Progenitor cell of endocrine pancreas (in vitro differentiated cells): Measurements from ENCODE around the gene SIM2. TPM values are rescaled to one million over a fixed set of nuclear protein-coding genes. Genes with fewer than 3 reads are reported as not detected.

Experiments
- DNase-seq: peaks from one replicate; pipeline ENCODE4 v3.0.0; 2021; ENCODE audit warnings: low spot score; ENCODE audit not compliant: unreplicated experiment
- H3K27ac Mint-ChIP-seq: 2 replicates; pipeline ENCODE4 v1.8.0; 2021; ENCODE audit warnings: mild to moderate bottlenecking, moderate library complexity, mixed read lengths
- H3K27me3 Mint-ChIP-seq: 2 replicates; pipeline ENCODE4 v1.8.0; 2021; ENCODE audit warnings: mixed read lengths
- H3K36me3 Mint-ChIP-seq: 2 replicates; pipeline ENCODE4 v1.8.0; 2022; ENCODE audit warnings: mixed read lengths; ENCODE audit not compliant: insufficient read depth
- H3K4me1 Mint-ChIP-seq: 2 replicates; pipeline ENCODE4 v1.8.0; 2021; ENCODE audit warnings: low read depth, mixed read lengths
- H3K4me3 Mint-ChIP-seq: 2 replicates; pipeline ENCODE4 v1.8.0; 2021; ENCODE audit warnings: low read depth, mild to moderate bottlenecking, moderate library complexity, mixed read lengths
- H3K9me3 Mint-ChIP-seq: 2 replicates; pipeline ENCODE4 v1.8.0; 2021; ENCODE audit warnings: low read depth, mixed read lengths
- total RNA-seq: library from RNA; stranded (reverse); gene quantifications from 2 replicates; pipeline ENCODE4 v1.2.1, GENCODE V29; 2021
- TF ChIP-seq, protein P1 (sequence below): fragments of 200-600 bp; sonication (generic); IDR thresholded peaks from one replicate; pipeline ENCODE4 v1.5.0; 2021; ENCODE audit warnings: antibody characterized with exemption, mild to moderate bottlenecking; ENCODE audit not compliant: unreplicated experiment

Gene SIM2
- total RNA-seq, 1 donor from 2014 or later: 0.38 TPM

GRCh38 chr21:36766511-36766910, 67.6 kb downstream of the SIM2 start:
- H3K4me1 Mint-ChIP-seq: peaks cover 9% of the 10 kb centered on the region
- H3K9me3 Mint-ChIP-seq: no peaks in the 10 kb centered on the region
- H3K27ac Mint-ChIP-seq: no peak overlapping the region
- DNase-seq: no peak
- no peaks in the 10 kb centered on the region for H3K27me3 Mint-ChIP-seq
- TF ChIP-seq, protein P1, sequence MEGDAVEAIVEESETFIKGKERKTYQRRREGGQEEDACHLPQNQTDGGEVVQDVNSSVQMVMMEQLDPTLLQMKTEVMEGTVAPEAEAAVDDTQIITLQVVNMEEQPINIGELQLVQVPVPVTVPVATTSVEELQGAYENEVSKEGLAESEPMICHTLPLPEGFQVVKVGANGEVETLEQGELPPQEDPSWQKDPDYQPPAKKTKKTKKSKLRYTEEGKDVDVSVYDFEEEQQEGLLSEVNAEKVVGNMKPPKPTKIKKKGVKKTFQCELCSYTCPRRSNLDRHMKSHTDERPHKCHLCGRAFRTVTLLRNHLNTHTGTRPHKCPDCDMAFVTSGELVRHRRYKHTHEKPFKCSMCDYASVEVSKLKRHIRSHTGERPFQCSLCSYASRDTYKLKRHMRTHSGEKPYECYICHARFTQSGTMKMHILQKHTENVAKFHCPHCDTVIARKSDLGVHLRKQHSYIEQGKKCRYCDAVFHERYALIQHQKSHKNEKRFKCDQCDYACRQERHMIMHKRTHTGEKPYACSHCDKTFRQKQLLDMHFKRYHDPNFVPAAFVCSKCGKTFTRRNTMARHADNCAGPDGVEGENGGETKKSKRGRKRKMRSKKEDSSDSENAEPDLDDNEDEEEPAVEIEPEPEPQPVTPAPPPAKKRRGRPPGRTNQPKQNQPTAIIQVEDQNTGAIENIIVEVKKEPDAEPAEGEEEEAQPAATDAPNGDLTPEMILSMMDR: no peak
- peaks cover 8% of the 10 kb centered on the region for H3K36me3 Mint-ChIP-seq
- no peak overlapping the region for H3K4me3 Mint-ChIP-seq

GRCh38 chr21:36767096-36767495, 68.2 kb downstream of the SIM2 start:
- no peak overlapping the region for H3K27ac Mint-ChIP-seq
- peaks cover 6% of the 10 kb centered on the region for H3K36me3 Mint-ChIP-seq
- no peaks in the 10 kb centered on the region for H3K27me3 Mint-ChIP-seq
- H3K4me1 Mint-ChIP-seq: peaks cover 9% of the 10 kb centered on the region
- DNase-seq: no peak
- no peaks in the 10 kb centered on the region for H3K9me3 Mint-ChIP-seq
- TF ChIP-seq, protein P1: no peak
- H3K4me3 Mint-ChIP-seq: no peak overlapping the region

DNA sequence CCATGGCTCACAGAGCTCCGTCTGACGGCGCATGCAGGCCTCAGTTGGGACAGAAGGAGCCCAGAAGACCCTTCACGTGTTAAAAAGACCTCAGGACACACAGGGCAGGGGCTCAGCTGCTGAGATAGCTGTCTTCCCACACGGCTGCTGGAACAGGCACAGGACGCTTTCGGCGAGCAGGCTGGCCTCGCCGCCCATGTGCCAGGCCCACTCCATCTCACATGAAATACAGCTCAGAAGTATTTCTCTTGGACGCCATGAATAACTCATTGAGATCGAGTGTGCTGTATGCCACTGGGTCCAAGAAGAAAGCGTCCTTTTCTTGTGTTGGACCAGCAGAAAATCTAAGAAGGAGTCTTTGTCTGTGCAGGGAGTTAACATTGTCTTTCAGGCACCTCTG, 69.6 kb downstream of the SIM2 start:
- H3K36me3 Mint-ChIP-seq: peaks cover 5% of the 10 kb centered on the region
- no peak overlapping the region for H3K27ac Mint-ChIP-seq
- no peak overlapping the region for H3K4me3 Mint-ChIP-seq
- no peak for DNase-seq
- no peaks in the 10 kb centered on the region for H3K27me3 Mint-ChIP-seq
- no peaks in the 10 kb centered on the region for H3K9me3 Mint-ChIP-seq
- H3K4me1 Mint-ChIP-seq: peaks cover 9% of the 10 kb centered on the region
- TF ChIP-seq, protein P1: no peak

GRCh38 chr21:36769051-36769839, 70.3 kb downstream of the SIM2 start:
- H3K4me3 Mint-ChIP-seq: no peak overlapping the region
- H3K36me3 Mint-ChIP-seq: peaks cover 4% of the 10 kb centered on the region
- TF ChIP-seq, protein P1: no peak
- H3K27me3 Mint-ChIP-seq: no peaks in the 10 kb centered on the region
- H3K4me1 Mint-ChIP-seq: peaks cover 9% of the 10 kb centered on the region
- no peak overlapping the region for H3K27ac Mint-ChIP-seq
- no peak for DNase-seq
- H3K9me3 Mint-ChIP-seq: no peaks in the 10 kb centered on the region

DNA sequence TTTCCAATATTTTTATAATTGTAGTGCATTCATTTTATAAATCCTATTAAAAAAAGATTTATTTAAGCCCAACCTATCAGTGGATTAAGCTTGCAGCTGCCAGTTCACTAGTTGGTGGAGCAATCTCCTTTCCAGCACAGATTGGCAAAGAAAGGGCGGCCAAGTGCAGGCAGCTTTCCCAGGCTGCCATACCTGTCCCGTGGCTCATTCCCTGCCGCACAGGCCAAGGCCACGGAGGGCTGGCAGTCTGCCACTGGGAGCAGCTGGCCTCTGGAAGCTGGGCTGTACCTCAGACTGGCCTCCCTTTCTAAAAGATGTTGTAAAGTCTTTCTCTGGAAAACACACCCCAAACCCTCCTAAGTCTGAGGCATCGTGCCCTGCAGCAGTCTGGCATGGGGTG, 74.2 kb downstream of the SIM2 start:
- H3K27ac Mint-ChIP-seq: no peak overlapping the region
- H3K4me3 Mint-ChIP-seq: no peak overlapping the region
- H3K9me3 Mint-ChIP-seq: no peaks in the 10 kb centered on the region
- peaks cover 6% of the 10 kb centered on the region for H3K4me1 Mint-ChIP-seq
- TF ChIP-seq, protein P1: no peak
- DNase-seq: no peak
- no peaks in the 10 kb centered on the region for H3K27me3 Mint-ChIP-seq
- no peaks in the 10 kb centered on the region for H3K36me3 Mint-ChIP-seq
